ENCODE data around the gene STARD13. TPM values are rescaled to one million over a fixed set of nuclear protein-coding genes. Genes with fewer than 3 reads are reported as not detected.

The STARD13 gene
- total and polyA plus RNA-seq, 8 donors: 4.4 to 158 (median 44.0) TPM

DNA sequence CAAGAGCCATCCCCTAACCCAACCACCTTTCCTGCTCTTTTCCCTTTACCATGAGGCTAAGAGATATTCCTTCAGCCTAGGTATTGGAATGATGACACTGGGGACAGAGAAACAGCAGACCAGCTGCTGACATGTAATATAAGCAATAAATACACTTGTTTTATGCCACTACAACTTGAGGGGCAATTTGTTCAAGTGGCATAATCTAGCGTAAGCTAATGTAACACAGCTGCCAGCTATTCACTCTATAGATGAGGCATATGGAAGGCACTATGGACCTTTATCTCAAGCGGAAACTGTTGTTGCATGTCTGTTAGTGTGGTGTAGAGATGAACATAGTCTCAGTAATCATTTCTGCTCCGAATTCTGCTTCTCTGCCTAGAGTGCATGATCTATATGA, 111.1 kb downstream of the STARD13 start:
- TF ChIP-seq EP300 (IDR thresholded peaks at IDR 0.05) (no peak), POLR2AphosphoS5 (IDR thresholded peaks at IDR 0.05) (no peak), POLR2A (IDR thresholded peaks at IDR 0.05) (no peak)
- TF ChIP-seq, protein P1, sequence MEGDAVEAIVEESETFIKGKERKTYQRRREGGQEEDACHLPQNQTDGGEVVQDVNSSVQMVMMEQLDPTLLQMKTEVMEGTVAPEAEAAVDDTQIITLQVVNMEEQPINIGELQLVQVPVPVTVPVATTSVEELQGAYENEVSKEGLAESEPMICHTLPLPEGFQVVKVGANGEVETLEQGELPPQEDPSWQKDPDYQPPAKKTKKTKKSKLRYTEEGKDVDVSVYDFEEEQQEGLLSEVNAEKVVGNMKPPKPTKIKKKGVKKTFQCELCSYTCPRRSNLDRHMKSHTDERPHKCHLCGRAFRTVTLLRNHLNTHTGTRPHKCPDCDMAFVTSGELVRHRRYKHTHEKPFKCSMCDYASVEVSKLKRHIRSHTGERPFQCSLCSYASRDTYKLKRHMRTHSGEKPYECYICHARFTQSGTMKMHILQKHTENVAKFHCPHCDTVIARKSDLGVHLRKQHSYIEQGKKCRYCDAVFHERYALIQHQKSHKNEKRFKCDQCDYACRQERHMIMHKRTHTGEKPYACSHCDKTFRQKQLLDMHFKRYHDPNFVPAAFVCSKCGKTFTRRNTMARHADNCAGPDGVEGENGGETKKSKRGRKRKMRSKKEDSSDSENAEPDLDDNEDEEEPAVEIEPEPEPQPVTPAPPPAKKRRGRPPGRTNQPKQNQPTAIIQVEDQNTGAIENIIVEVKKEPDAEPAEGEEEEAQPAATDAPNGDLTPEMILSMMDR (IDR thresholded peaks at IDR 0.05): no peak
- Histone ChIP-seq H3K4me3 (no peak overlapping the region), H3K27ac (peak overlapping the region in 1 of 5 donors; percentile 6), H3K4me1 (peaks cover 0 to 25% (median 12%) of the 10 kb centered on the region in 4 donors), H3K27me3 (no peaks in the 10 kb centered on the region), H3K36me3 (no peaks in the 10 kb centered on the region), H3K9me3 (no peaks in the 10 kb centered on the region)
- DNase-seq: no peak
- WGBS, 5 donors: 86 to 92% (median 90%) methylated on average over 3 of the region's 3 CpGs
- intact Hi-C loops (cut with DNase I; ENCODE audit: low total_unique reads): no loop called here

- H3K36me3 ChIP-seq: no peaks in the 10 kb centered on the region
- TF ChIP-seq POLR2AphosphoS5 (IDR thresholded peaks at IDR 0.05) (no peak), POLR2A (IDR thresholded peaks at IDR 0.05) (no peak)
- H3K4me1 ChIP-seq: peaks cover 0 to 30% (median 17%) of the 10 kb centered on the region in 4 donors
- H3K4me3 ChIP-seq: no peak overlapping the region
- WGBS, 5 donors: 86 to 89% (median 89%) methylated on average over 5 of the region's 5 CpGs
- peak overlapping the region in 1 of 5 donors; percentile 31 for H3K27ac ChIP-seq
- intact Hi-C loops (cut with DNase I; ENCODE audit: low total_unique reads): no loop called here
- H3K27me3 ChIP-seq: no peaks in the 10 kb centered on the region
- no peaks in the 10 kb centered on the region for H3K9me3 ChIP-seq
- DNase-seq: no peak
These were observed 112.6 kb downstream of the STARD13 start for GRCh38 chr13:33172911-33173310.

- Histone ChIP-seq H3K9me3 (no peaks in the 10 kb centered on the region), H3K4me1 (peaks cover 0 to 35% (median 18%) of the 10 kb centered on the region in 4 donors), H3K36me3 (peaks cover 0 to 3% (median under 1%) of the 10 kb centered on the region in 4 donors), H3K27ac (no peak overlapping the region), H3K4me3 (no peak overlapping the region), H3K27me3 (no peaks in the 10 kb centered on the region)
- no peak for DNase-seq
- intact Hi-C loops (cut with DNase I; ENCODE audit: low total_unique reads): no loop called here
- WGBS, 5 donors: 75 to 98% (median 92%) methylated on average over 2 of the region's 2 CpGs
- no peak for TF ChIP-seq POLR2AphosphoS5 (IDR thresholded peaks at IDR 0.05)
- TF ChIP-seq, protein P1 (IDR thresholded peaks at IDR 0.05): no peak
- no peak for TF ChIP-seq EP300 (IDR thresholded peaks at IDR 0.05)
- TF ChIP-seq POLR2A (IDR thresholded peaks at IDR 0.05): no peak
These were observed 113.2 kb downstream of the STARD13 start for GRCh38 chr13:33172400-33172799.

DNA sequence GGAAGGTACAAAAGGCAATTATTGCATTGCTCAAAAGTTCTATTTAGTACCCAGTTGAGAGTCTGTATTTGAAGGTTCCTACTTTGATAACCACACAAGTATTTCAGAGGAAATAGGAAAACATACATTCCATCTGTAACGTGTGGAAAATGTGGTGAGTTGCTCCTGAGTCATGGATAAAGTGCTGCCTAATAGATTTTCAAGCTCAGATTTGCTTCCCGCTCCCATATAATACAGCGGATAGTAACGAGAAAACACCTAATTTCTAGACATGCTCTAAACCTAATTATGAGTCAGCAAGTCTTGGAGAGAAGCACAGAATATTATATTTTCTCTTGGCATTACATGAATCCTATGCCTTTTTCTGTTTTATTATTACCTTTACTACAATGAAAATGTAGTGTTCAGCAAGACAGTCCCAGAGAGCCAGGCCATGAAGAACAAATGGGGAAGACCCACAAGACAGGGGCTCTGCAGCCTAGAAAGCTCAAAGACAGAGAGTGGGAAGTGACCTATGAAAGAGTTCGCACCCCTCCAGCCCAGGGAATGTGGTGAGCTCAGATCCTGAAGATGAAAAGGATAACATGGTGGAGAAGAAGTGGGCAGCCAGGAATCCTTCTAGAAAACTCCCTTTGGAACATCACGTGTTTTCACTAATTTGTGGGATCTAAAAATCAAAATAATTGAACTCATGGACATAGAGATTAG, 116.1 kb downstream of the STARD13 start:
- intact Hi-C loops (cut with DNase I; ENCODE audit: low total_unique reads): no loop called here
- H3K4me3 ChIP-seq: no peak overlapping the region
- no peak for DNase-seq
- peak overlapping the region in 3 of 5 donors; percentile 28 to 47 (median 36) for H3K27ac ChIP-seq
- H3K4me1 ChIP-seq: peaks cover 0 to 23% (median 10%) of the 10 kb centered on the region in 4 donors
- no peaks in the 10 kb centered on the region for H3K9me3 ChIP-seq
- WGBS, 5 donors: 88 to 91% (median 90%) methylated on average over 6 of the region's 6 CpGs
- no peaks in the 10 kb centered on the region for H3K27me3 ChIP-seq
- H3K36me3 ChIP-seq: peaks cover 3 to 31% (median 26%) of the 10 kb centered on the region in 4 donors
- TF ChIP-seq POLR2A (IDR thresholded peaks at IDR 0.05) (no peak), EP300 (IDR thresholded peaks at IDR 0.05) (no peak), POLR2AphosphoS5 (IDR thresholded peaks at IDR 0.05) (no peak)
- TF ChIP-seq, protein P1 (IDR thresholded peaks at IDR 0.05): no peak

All from stomach (tissue), 9 donors.